KMS-11 (cell line): ENCODE results near the gene COL4A6.

ENCODE experiments used
- H2AFZ ChIP-seq: fragments of 200-600 bp; sonication (generic); 2 replicates; pipeline ENCODE4 v1.6.1; 2016; ENCODE audit warnings: antibody characterized with exemption, mixed run types, low read depth
- H3K27ac ChIP-seq: fragments of 200-600 bp; sonication (generic); 2 replicates; pipeline ENCODE4 v1.6.1; 2016; ENCODE audit warnings: mild to moderate bottlenecking, mixed run types
- H3K27me3 ChIP-seq: fragments of 200-600 bp; sonication (generic); 2 replicates; pipeline ENCODE4 v1.6.1; 2017; ENCODE audit warnings: mild to moderate bottlenecking, low read depth, mixed run types, moderate library complexity; ENCODE audit not compliant: insufficient read depth
- H3K36me3 ChIP-seq: fragments of 200-600 bp; sonication (generic); 2 replicates; pipeline ENCODE4 v1.6.1; 2017; ENCODE audit warnings: mild to moderate bottlenecking, mixed run types; ENCODE audit not compliant: insufficient read depth
- H3K4me1 ChIP-seq: fragments of 200-600 bp; sonication (generic); 2 replicates; pipeline ENCODE4 v1.6.1; 2016; ENCODE audit warnings: mild to moderate bottlenecking, low read depth, mixed run types; ENCODE audit not compliant: poor library complexity, severe bottlenecking
- H3K4me2 ChIP-seq: fragments of 200-600 bp; sonication (generic); 2 replicates; pipeline ENCODE4 v1.7.0; 2016; ENCODE audit warnings: mild to moderate bottlenecking, mixed run types
- H3K4me3 ChIP-seq: fragments of 200-600 bp; sonication (generic); IDR thresholded peaks from 2 replicates; pipeline ENCODE4 v1.6.1; 2017; ENCODE audit warnings: low read depth, low read length, mixed read lengths; ENCODE audit not compliant: insufficient read depth
- H3K79me2 ChIP-seq: fragments of 200-600 bp; sonication (generic); 2 replicates; pipeline ENCODE4 v1.6.1; 2016; ENCODE audit warnings: low read depth, mixed run types; ENCODE audit not compliant: insufficient read depth
- H3K9ac ChIP-seq: fragments of 200-600 bp; sonication (generic); 2 replicates; pipeline ENCODE4 v1.6.1; 2016; ENCODE audit warnings: mild to moderate bottlenecking, mixed run types
- H4K20me1 ChIP-seq: fragments of 200-600 bp; sonication (generic); 2 replicates; pipeline ENCODE4 v1.6.1; 2016; ENCODE audit warnings: mild to moderate bottlenecking, mixed run types; ENCODE audit not compliant: insufficient read depth
- TF ChIP-seq, protein P1 (sequence below): fragments of 200-600 bp; sonication (generic); conservative IDR thresholded peaks from 2 replicates; pipeline ENCODE4 v1.6.1; 2017; ENCODE audit warnings: low read depth, mild to moderate bottlenecking, antibody characterized with exemption, low read length, moderate library complexity, mixed read lengths

Gene COL4A6

GRCh38 chrX:108366644-108367406, 71.4 kb downstream of the COL4A6 start:
- H3K4me3 ChIP-seq: no peak overlapping the region
- no peak overlapping the region for H2AFZ ChIP-seq
- no peaks in the 10 kb centered on the region for H3K36me3 ChIP-seq
- H3K4me2 ChIP-seq: no peak overlapping the region
- H4K20me1 ChIP-seq: no peaks in the 10 kb centered on the region
- H3K79me2 ChIP-seq: no peaks in the 10 kb centered on the region
- H3K27me3 ChIP-seq: no peaks in the 10 kb centered on the region
- TF ChIP-seq, protein P1, sequence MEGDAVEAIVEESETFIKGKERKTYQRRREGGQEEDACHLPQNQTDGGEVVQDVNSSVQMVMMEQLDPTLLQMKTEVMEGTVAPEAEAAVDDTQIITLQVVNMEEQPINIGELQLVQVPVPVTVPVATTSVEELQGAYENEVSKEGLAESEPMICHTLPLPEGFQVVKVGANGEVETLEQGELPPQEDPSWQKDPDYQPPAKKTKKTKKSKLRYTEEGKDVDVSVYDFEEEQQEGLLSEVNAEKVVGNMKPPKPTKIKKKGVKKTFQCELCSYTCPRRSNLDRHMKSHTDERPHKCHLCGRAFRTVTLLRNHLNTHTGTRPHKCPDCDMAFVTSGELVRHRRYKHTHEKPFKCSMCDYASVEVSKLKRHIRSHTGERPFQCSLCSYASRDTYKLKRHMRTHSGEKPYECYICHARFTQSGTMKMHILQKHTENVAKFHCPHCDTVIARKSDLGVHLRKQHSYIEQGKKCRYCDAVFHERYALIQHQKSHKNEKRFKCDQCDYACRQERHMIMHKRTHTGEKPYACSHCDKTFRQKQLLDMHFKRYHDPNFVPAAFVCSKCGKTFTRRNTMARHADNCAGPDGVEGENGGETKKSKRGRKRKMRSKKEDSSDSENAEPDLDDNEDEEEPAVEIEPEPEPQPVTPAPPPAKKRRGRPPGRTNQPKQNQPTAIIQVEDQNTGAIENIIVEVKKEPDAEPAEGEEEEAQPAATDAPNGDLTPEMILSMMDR: no peak
- no peaks in the 10 kb centered on the region for H3K4me1 ChIP-seq
- H3K27ac ChIP-seq: no peak overlapping the region
- no peak overlapping the region for H3K9ac ChIP-seq

GRCh38 chrX:108362026-108362425, 76.2 kb downstream of the COL4A6 start:
- H3K9ac ChIP-seq: no peak overlapping the region
- TF ChIP-seq, protein P1: no peak
- H2AFZ ChIP-seq: no peak overlapping the region
- H4K20me1 ChIP-seq: no peaks in the 10 kb centered on the region
- H3K27me3 ChIP-seq: no peaks in the 10 kb centered on the region
- H3K4me1 ChIP-seq: no peaks in the 10 kb centered on the region
- no peak overlapping the region for H3K4me3 ChIP-seq
- H3K27ac ChIP-seq: no peak overlapping the region
- no peaks in the 10 kb centered on the region for H3K36me3 ChIP-seq
- H3K4me2 ChIP-seq: no peak overlapping the region
- no peaks in the 10 kb centered on the region for H3K79me2 ChIP-seq

DNA sequence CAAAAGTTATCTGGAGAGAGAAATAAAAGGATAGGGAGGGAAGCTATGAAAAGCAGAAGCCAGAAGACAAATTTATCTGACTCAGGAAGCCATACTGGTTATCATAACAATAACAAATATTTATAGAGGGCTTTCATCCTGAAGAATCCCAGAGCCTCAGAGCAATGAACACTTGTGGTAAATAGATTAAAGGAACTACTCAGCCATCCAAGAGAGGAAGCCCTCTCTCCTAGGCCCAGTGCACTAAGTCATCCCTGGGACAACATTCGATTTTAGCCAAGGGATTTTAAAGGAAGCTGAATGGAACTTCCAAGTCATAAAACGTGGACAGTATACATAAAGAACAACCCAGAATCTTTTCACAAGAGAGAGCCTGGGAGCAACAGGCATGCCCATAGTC, 76.9 kb downstream of the COL4A6 start:
- no peaks in the 10 kb centered on the region for H3K27me3 ChIP-seq
- no peaks in the 10 kb centered on the region for H4K20me1 ChIP-seq
- no peaks in the 10 kb centered on the region for H3K4me1 ChIP-seq

GRCh38 chrX:108359806-108360602, 78.2 kb downstream of the COL4A6 start:
- Histone ChIP-seq H2AFZ (no peak overlapping the region), H4K20me1 (no peaks in the 10 kb centered on the region), H3K9ac (no peak overlapping the region), H3K27ac (no peak overlapping the region), H3K4me1 (no peaks in the 10 kb centered on the region), H3K4me2 (no peak overlapping the region), H3K27me3 (no peaks in the 10 kb centered on the region), H3K4me3 (no peak overlapping the region), H3K79me2 (no peaks in the 10 kb centered on the region), H3K36me3 (no peaks in the 10 kb centered on the region)
- TF ChIP-seq, protein P1: no peak

More for the DNA sequence above, 76.9 kb downstream of the COL4A6 start:
- Histone ChIP-seq H3K4me2 (no peak overlapping the region), H3K4me3 (no peak overlapping the region), H3K27ac (no peak overlapping the region), H3K36me3 (no peaks in the 10 kb centered on the region), H2AFZ (no peak overlapping the region), H3K9ac (no peak overlapping the region), H3K79me2 (no peaks in the 10 kb centered on the region)
- TF ChIP-seq, protein P1: no peak
